Mesothelial cell of epicardium (in vitro differentiated cells): ENCODE data around the gene MGP. TPM values are rescaled to one million over a fixed set of nuclear protein-coding genes. Genes with fewer than 3 reads are reported as not detected.

Source experiments
- DNase-seq, 2 experiments: peaks; one replicate each; pipeline ENCODE4 v3.0.0; 2021; ENCODE audit warnings: low spot score in 2 of 2; ENCODE audit not compliant: unreplicated experiment in 2 of 2
- H3K27ac Mint-ChIP-seq: 2 replicates; pipeline ENCODE4 v1.8.0; 2021; ENCODE audit warnings: mixed read lengths
- H3K27me3 Mint-ChIP-seq: 2 replicates; pipeline ENCODE4 v1.8.0; 2021; ENCODE audit warnings: low read depth, mixed read lengths
- H3K36me3 Mint-ChIP-seq: 2 replicates; pipeline ENCODE4 v1.8.0; 2021; ENCODE audit warnings: mixed read lengths
- H3K4me1 Mint-ChIP-seq: 2 replicates; pipeline ENCODE4 v1.8.0; 2021; ENCODE audit warnings: mixed read lengths
- H3K4me3 Mint-ChIP-seq: 2 replicates; pipeline ENCODE4 v1.8.0; 2021; ENCODE audit warnings: mild to moderate bottlenecking, moderate library complexity, mixed read lengths
- H3K9me3 Mint-ChIP-seq: 2 replicates; pipeline ENCODE4 v1.8.0; 2021; ENCODE audit warnings: mixed read lengths
- total RNA-seq: library from RNA; stranded (reverse); gene quantifications from 3 replicates; pipeline ENCODE4 v1.2.1, GENCODE V29; 2021
- TF ChIP-seq, protein P1 (sequence below): fragments of 200-600 bp; sonication (generic); IDR thresholded peaks from one replicate; pipeline ENCODE4 v1.5.0; 2021; ENCODE audit warnings: antibody characterized with exemption; ENCODE audit not compliant: unreplicated experiment

MGP gene
- total RNA-seq, 1 donor from 2014 or later = 202 TPM

DNA sequence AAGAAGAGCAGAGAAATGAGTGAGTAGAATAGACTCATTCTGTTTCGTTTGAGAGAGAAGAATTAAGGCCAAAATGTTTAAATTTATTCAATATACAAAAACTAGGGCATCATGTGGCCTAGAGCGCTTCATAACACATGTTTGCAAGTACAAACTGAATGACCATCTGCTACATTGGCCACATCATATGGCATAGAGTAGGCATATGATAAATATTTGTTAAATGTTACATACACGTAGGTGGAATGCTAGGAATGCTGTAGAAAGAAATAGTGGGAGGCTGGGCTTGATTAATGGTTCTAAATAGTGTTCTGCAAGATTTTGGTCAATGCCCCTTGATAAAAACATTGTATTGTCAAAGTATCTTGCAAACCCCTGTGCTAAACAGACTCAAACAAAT, 10.8 kb downstream of the MGP start:
- peaks cover 4% of the 10 kb centered on the region for H3K9me3 Mint-ChIP-seq
- H3K27ac Mint-ChIP-seq = peak overlapping the region; percentile 22
- H3K36me3 Mint-ChIP-seq = peaks cover 5% of the 10 kb centered on the region
- no peaks in the 10 kb centered on the region for H3K27me3 Mint-ChIP-seq
- TF ChIP-seq, protein P1, sequence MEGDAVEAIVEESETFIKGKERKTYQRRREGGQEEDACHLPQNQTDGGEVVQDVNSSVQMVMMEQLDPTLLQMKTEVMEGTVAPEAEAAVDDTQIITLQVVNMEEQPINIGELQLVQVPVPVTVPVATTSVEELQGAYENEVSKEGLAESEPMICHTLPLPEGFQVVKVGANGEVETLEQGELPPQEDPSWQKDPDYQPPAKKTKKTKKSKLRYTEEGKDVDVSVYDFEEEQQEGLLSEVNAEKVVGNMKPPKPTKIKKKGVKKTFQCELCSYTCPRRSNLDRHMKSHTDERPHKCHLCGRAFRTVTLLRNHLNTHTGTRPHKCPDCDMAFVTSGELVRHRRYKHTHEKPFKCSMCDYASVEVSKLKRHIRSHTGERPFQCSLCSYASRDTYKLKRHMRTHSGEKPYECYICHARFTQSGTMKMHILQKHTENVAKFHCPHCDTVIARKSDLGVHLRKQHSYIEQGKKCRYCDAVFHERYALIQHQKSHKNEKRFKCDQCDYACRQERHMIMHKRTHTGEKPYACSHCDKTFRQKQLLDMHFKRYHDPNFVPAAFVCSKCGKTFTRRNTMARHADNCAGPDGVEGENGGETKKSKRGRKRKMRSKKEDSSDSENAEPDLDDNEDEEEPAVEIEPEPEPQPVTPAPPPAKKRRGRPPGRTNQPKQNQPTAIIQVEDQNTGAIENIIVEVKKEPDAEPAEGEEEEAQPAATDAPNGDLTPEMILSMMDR = no peak
- peaks cover 46% of the 10 kb centered on the region for H3K4me1 Mint-ChIP-seq
- H3K4me3 Mint-ChIP-seq = no peak overlapping the region
- DNase-seq = no peak

DNA sequence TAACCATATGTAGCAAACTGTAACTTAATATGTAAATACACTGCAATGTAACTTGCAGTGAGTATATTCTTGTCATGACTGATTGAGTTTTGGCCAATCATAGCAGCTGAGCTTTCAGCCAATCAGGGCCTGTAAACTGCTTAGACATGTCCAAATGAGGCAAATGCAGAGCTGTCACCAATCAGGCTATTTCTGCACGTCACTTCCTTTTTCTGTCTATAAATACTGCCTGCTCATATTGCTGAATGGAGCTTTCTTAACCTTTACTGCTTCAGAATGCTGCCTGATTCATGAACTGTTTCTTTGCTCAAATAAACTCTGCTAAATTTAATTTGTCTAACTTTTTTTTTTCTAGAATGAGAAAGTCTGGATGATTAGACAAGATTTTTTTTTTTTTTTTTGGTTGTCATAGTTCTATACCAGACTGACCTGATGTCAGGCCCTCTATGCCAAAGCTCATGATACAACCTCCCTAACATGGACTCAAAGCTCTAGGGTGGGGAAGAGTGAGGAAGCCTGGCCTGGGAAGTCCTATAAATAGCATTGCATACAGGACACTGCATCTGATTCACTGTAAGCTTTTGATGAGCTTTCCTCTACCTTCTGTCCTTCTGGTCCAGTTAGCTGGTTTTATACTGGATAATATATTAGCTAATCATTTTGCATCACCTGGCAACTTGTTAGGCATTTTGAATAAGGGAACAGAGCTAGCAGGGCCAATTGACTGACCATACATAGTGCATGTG, 12.0 kb downstream of the MGP start:
- H3K9me3 Mint-ChIP-seq = no peaks in the 10 kb centered on the region
- H3K36me3 Mint-ChIP-seq = no peaks in the 10 kb centered on the region
- peaks cover 50% of the 10 kb centered on the region for H3K4me1 Mint-ChIP-seq
- peak overlapping the region; percentile 51 for H3K27ac Mint-ChIP-seq
- TF ChIP-seq, protein P1 = no peak
- H3K4me3 Mint-ChIP-seq = no peak overlapping the region
- no peak for DNase-seq
- no peaks in the 10 kb centered on the region for H3K27me3 Mint-ChIP-seq

DNA sequence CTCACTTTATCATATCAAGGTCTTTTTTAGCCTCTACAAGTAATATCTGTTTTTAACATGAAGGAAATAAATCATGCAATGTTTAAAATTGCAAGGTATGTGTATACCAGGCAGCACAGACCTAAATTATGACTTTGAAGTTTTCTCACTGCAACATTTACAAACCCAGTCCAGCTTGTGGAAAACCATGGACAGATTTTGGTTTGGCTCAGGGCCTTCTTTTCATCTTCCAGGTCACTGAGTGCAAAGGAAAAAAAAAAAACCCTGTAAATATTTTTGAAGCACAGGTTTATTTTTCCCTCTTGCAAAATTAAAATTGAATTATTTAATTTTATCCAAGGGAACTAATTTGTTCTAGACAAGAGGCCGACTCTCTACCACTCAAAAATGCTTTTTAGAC, 13.8 kb downstream of the MGP start:
- Mint-ChIP-seq H3K36me3 (peaks cover 10% of the 10 kb centered on the region), H3K4me1 (peaks cover 49% of the 10 kb centered on the region), H3K27ac (no peak overlapping the region), H3K4me3 (no peak overlapping the region), H3K27me3 (no peaks in the 10 kb centered on the region), H3K9me3 (peaks cover 11% of the 10 kb centered on the region)
- DNase-seq = no peak
- TF ChIP-seq, protein P1 = no peak

DNA sequence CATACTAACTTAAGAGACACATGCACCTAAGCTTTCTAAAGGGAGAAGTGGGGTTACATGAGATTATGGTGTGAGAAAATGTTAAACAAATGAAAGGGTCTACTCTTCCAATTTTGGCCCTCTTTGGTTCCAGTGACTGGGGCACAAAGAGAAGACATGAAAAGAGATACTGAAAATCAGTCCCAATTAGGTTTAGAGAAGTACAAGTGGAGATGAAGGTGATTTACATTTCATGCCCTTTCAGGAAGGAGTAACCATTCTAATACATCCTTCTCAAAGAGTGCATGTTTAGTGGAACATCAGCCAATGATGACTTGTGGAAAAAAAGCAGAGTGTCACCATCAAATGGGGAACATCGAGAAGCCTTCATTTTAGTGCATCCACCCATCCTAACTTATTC, 14.4 kb downstream of the MGP start:
- TF ChIP-seq, protein P1 = no peak
- Mint-ChIP-seq H3K4me3 (no peak overlapping the region), H3K9me3 (peaks cover 13% of the 10 kb centered on the region), H3K36me3 (peaks cover 11% of the 10 kb centered on the region), H3K4me1 (peaks cover 49% of the 10 kb centered on the region), H3K27me3 (no peaks in the 10 kb centered on the region), H3K27ac (peak overlapping the region; percentile 4)
- DNase-seq = no peak

DNA sequence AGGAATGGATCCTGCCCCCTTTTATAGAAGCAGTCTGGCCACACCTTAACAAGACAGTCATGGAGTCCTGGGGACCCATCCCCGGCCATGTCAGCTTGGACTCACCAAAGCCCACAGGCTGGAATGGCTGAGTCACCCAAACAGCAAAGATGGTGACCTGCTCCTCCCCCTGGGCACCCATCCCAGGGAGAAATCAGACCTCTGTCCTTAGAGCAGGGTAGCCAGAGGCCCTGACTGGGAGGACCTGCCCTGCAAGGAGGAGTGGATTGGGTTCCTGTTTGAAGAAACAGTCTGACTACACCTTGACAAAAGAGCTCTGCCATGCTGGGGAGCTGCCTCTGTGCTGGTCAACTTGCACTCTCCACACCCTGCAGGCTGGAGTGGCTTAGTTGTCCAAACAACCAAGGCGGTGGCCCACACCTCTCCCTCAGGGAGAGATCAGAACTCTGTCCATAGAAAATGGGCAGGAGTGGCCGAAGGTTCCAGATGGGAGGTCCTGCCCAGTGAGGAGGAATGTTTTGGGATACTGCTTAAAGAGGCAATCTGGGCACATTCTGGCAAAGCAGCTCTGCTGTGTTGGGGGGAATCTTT, 16.6 kb downstream of the MGP start:
- Mint-ChIP-seq H3K4me3 (no peak overlapping the region), H3K4me1 (peaks cover 38% of the 10 kb centered on the region), H3K36me3 (peaks cover 19% of the 10 kb centered on the region)

More for the DNA sequence above, 16.6 kb downstream of the MGP start:
- no peak overlapping the region for H3K27ac Mint-ChIP-seq
- H3K9me3 Mint-ChIP-seq = peaks cover 33% of the 10 kb centered on the region
- no peak for DNase-seq
- TF ChIP-seq, protein P1 = no peak
- H3K27me3 Mint-ChIP-seq = no peaks in the 10 kb centered on the region
